Measurements from ENCODE around the gene KCNJ11. TPM values are rescaled to one million over a fixed set of nuclear protein-coding genes. Genes with fewer than 3 reads are reported as not detected.

Gene KCNJ11
- total RNA-seq, 4 donors from 2014 or later, result 0.66 to 4.0 (median 1.1) TPM

GRCh38 chr11:17401841-17402240 lies 13.4 kb upstream of the KCNJ11 start:
- TF ChIP-seq CTCF (IDR thresholded peaks at IDR 0.05; ENCODE audit: low read depth), result no peak

- TF ChIP-seq CTCF (IDR thresholded peaks at IDR 0.05; ENCODE audit: low read depth), result no peak
These were observed 12.9 kb upstream of the KCNJ11 start for GRCh38 chr11:17401316-17401715.

DNA sequence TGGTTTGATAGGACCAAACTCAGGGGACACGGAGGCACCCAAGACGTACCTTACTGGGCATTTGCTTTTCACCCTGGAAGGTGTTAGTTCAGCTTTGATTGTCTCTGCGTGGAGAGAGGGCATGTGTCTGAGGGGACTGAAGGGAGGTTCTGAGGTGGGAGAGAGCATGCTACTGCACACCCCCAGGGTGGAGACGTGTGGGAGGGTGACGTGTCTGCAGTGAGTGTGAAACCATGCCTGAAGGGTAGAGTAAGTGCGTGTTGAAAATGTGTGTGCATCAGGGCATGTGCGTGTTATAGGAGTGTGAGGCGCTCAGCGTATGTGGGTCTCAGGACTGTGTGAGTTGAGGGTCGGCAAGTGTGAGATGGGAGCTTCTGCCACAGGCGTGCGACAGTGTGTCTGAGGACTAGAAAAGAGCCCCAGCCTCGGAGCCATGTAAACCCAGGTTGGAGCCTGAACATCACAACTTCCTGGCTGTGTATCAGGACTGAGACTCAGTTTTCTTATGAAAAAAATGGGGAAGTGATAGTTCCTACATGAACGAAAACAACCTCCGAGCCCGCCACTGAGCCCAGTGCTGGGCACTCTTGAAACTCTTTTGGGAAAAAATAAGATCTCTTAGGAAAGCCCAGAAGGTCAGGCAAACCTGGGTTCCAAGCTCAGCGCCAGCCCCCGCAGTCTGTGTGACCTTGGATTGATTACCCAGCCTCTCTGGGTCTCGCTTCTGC lies 11.8 kb upstream of the KCNJ11 start:
- no peak for TF ChIP-seq CTCF (IDR thresholded peaks at IDR 0.05; ENCODE audit: low read depth)

GRCh38 chr11:17399236-17399635 lies 10.8 kb upstream of the KCNJ11 start:
- no peak for TF ChIP-seq CTCF (IDR thresholded peaks at IDR 0.05; ENCODE audit: low read depth)

GRCh38 chr11:17397311-17398002 lies 9.0 kb upstream of the KCNJ11 start:
- no peak for TF ChIP-seq CTCF (IDR thresholded peaks at IDR 0.05; ENCODE audit: low read depth)

GRCh38 chr11:17396598-17397310 lies 8.3 kb upstream of the KCNJ11 start:
- no peak for TF ChIP-seq CTCF (IDR thresholded peaks at IDR 0.05; ENCODE audit: low read depth)

DNA sequence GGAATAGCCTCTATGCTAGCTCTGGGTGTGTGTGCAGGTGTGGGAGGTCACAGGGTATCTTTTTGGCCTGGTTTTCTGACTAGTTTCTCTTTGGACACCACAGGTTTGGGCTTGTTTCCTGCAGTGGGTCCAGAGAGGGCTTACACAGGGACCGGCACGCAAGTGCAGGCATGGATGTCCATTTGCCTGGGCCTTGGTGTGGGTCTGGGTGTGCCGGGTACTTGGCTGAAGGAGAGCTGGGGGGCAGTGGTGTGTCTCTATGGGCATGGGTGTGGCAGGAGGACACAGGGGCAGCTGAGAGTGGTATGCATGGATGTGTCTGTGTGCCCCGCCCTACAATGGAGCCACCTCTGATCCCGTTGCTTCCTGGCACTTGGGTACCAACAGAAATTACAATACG lies 7.5 kb upstream of the KCNJ11 start:
- no peak for TF ChIP-seq CTCF (IDR thresholded peaks at IDR 0.05; ENCODE audit: low read depth)

Measured in subcutaneous adipose tissue (tissue), 4 donors.